Osteocyte (in vitro differentiated cells): ENCODE data around the gene THSD7A. TPM values are rescaled to one million over a fixed set of nuclear protein-coding genes. Genes with fewer than 3 reads are reported as not detected.

Experiments
- DNase-seq: peaks from one replicate; pipeline ENCODE4 v3.0.0; 2021; ENCODE audit warnings: mixed read lengths; ENCODE audit not compliant: unreplicated experiment; ENCODE audit errors: extremely low spot score
- H3K27ac Mint-ChIP-seq: one replicate; pipeline ENCODE4 v1.8.0; 2021; ENCODE audit warnings: mild to moderate bottlenecking, mixed read lengths; ENCODE audit not compliant: unreplicated experiment
- H3K27me3 Mint-ChIP-seq: one replicate; pipeline ENCODE4 v1.8.0; 2021; ENCODE audit warnings: mixed read lengths; ENCODE audit not compliant: unreplicated experiment
- H3K36me3 Mint-ChIP-seq: one replicate; pipeline ENCODE4 v1.8.0; 2021; ENCODE audit warnings: mixed read lengths; ENCODE audit not compliant: unreplicated experiment
- H3K4me1 Mint-ChIP-seq: one replicate; pipeline ENCODE4 v1.8.0; 2021; ENCODE audit warnings: mixed read lengths; ENCODE audit not compliant: unreplicated experiment
- H3K4me3 Mint-ChIP-seq: one replicate; pipeline ENCODE4 v1.8.0; 2021; ENCODE audit warnings: mild to moderate bottlenecking, moderate library complexity, mixed read lengths; ENCODE audit not compliant: unreplicated experiment
- H3K9me3 Mint-ChIP-seq: one replicate; pipeline ENCODE4 v1.8.0; 2021; ENCODE audit warnings: mixed read lengths; ENCODE audit not compliant: unreplicated experiment
- total RNA-seq: library from RNA; stranded (reverse); gene quantifications from 2 replicates; pipeline ENCODE4 v1.2.1, GENCODE V29; 2021
- TF ChIP-seq, protein P1 (sequence below): fragments of 200-600 bp; sonication (generic); IDR thresholded peaks from 2 replicates; pipeline ENCODE4 v1.5.0; 2021; ENCODE audit warnings: antibody characterized with exemption, mild to moderate bottlenecking, moderate library complexity

The THSD7A gene
- total RNA-seq, 1 donor from 2014 or later, result 2.0 TPM

DNA sequence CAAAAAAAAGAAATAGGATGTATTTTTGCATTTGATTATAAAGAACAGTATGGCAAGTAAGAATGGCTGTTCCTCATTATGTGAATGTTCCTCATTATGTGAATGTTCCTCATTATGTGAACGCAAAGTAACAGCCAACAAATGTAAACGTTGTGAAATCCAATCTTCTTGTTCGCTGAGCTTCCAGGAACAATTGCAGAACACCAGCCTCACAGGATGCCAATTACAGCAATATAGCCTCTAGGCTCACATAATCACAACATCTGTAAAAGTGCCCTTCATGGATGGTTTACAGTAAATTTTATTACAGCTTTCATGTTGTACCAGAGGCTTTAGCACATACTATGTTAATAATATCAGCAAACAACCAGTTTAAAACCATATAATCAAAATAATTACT lies 71.6 kb downstream of the THSD7A start:
- TF ChIP-seq, protein P1, sequence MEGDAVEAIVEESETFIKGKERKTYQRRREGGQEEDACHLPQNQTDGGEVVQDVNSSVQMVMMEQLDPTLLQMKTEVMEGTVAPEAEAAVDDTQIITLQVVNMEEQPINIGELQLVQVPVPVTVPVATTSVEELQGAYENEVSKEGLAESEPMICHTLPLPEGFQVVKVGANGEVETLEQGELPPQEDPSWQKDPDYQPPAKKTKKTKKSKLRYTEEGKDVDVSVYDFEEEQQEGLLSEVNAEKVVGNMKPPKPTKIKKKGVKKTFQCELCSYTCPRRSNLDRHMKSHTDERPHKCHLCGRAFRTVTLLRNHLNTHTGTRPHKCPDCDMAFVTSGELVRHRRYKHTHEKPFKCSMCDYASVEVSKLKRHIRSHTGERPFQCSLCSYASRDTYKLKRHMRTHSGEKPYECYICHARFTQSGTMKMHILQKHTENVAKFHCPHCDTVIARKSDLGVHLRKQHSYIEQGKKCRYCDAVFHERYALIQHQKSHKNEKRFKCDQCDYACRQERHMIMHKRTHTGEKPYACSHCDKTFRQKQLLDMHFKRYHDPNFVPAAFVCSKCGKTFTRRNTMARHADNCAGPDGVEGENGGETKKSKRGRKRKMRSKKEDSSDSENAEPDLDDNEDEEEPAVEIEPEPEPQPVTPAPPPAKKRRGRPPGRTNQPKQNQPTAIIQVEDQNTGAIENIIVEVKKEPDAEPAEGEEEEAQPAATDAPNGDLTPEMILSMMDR, result no peak
- Mint-ChIP-seq H3K9me3 (no peaks in the 10 kb centered on the region), H3K27ac (no peak overlapping the region), H3K36me3 (no peaks in the 10 kb centered on the region), H3K27me3 (no peaks in the 10 kb centered on the region), H3K4me1 (no peaks in the 10 kb centered on the region), H3K4me3 (no peak overlapping the region)
- DNase-seq, result no peak

- Mint-ChIP-seq H3K9me3 (no peaks in the 10 kb centered on the region), H3K4me3 (no peak overlapping the region), H3K27me3 (no peaks in the 10 kb centered on the region), H3K36me3 (no peaks in the 10 kb centered on the region), H3K27ac (no peak overlapping the region), H3K4me1 (no peaks in the 10 kb centered on the region)
- DNase-seq, result no peak
- TF ChIP-seq, protein P1, result no peak
Observed at GRCh38 chr7:11758627-11759111, 73.3 kb downstream of the THSD7A start.

GRCh38 chr7:11757153-11757552 lies 74.8 kb downstream of the THSD7A start:
- no peak overlapping the region for H3K4me3 Mint-ChIP-seq
- TF ChIP-seq, protein P1, result no peak
- no peak for DNase-seq
- H3K27ac Mint-ChIP-seq, result no peak overlapping the region
- no peaks in the 10 kb centered on the region for H3K27me3 Mint-ChIP-seq
- no peaks in the 10 kb centered on the region for H3K9me3 Mint-ChIP-seq
- H3K4me1 Mint-ChIP-seq, result no peaks in the 10 kb centered on the region
- H3K36me3 Mint-ChIP-seq, result no peaks in the 10 kb centered on the region

GRCh38 chr7:11754933-11755332 lies 77.1 kb downstream of the THSD7A start:
- no peak overlapping the region for H3K27ac Mint-ChIP-seq
- no peaks in the 10 kb centered on the region for H3K36me3 Mint-ChIP-seq
- H3K4me3 Mint-ChIP-seq, result no peak overlapping the region
- H3K27me3 Mint-ChIP-seq, result no peaks in the 10 kb centered on the region
- DNase-seq, result no peak
- TF ChIP-seq, protein P1, result no peak
- H3K9me3 Mint-ChIP-seq, result no peaks in the 10 kb centered on the region
- H3K4me1 Mint-ChIP-seq, result no peaks in the 10 kb centered on the region

DNA sequence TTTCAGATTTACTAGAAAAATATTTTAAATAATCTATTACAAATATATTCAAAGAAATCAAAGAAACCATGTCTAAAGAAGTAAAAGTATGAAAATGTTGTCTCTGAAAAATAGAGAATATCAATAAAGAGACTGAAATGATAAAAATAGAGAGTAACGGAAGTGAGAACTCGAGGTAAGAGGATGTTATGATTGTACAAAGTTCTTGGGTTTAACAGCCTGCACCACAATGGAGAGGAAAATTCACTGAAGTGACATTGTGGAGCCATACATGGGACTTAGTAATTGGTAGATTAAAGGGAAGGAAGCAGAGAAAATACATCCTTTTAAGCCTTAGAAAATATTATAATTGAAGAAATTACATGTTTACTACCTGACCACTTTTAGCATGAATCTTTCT lies 77.9 kb downstream of the THSD7A start:
- no peak for DNase-seq
- Mint-ChIP-seq H3K9me3 (no peaks in the 10 kb centered on the region), H3K4me3 (no peak overlapping the region), H3K27me3 (no peaks in the 10 kb centered on the region), H3K4me1 (no peaks in the 10 kb centered on the region), H3K27ac (no peak overlapping the region), H3K36me3 (no peaks in the 10 kb centered on the region)
- TF ChIP-seq, protein P1, result no peak
